B cell (primary cell): ENCODE results near the gene SMIM5.

Source experiments
- EZH2 ChIP-seq: IDR thresholded peaks from 2 replicates; pipeline ENCODE4 v1.6.1; 2012; ENCODE audit warnings: borderline replicate concordance, low read depth, mild to moderate bottlenecking, moderate library complexity, low read length; ENCODE audit not compliant: insufficient read depth, poor library complexity, severe bottlenecking
- TF ChIP-seq, protein P1 (sequence below): fragments of 200-600 bp; IDR thresholded peaks from one replicate; pipeline ENCODE4 v1.8.0; 2022; ENCODE audit warnings: antibody characterized with exemption, mild to moderate bottlenecking

GRCh38 chr17:75684249-75684648 is 51.0 kb downstream of the SMIM5 start:
- TF ChIP-seq, protein P1, sequence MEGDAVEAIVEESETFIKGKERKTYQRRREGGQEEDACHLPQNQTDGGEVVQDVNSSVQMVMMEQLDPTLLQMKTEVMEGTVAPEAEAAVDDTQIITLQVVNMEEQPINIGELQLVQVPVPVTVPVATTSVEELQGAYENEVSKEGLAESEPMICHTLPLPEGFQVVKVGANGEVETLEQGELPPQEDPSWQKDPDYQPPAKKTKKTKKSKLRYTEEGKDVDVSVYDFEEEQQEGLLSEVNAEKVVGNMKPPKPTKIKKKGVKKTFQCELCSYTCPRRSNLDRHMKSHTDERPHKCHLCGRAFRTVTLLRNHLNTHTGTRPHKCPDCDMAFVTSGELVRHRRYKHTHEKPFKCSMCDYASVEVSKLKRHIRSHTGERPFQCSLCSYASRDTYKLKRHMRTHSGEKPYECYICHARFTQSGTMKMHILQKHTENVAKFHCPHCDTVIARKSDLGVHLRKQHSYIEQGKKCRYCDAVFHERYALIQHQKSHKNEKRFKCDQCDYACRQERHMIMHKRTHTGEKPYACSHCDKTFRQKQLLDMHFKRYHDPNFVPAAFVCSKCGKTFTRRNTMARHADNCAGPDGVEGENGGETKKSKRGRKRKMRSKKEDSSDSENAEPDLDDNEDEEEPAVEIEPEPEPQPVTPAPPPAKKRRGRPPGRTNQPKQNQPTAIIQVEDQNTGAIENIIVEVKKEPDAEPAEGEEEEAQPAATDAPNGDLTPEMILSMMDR: no peak
- TF ChIP-seq EZH2: no peak
